Measurements from ENCODE around the gene ADTRP.

DNA sequence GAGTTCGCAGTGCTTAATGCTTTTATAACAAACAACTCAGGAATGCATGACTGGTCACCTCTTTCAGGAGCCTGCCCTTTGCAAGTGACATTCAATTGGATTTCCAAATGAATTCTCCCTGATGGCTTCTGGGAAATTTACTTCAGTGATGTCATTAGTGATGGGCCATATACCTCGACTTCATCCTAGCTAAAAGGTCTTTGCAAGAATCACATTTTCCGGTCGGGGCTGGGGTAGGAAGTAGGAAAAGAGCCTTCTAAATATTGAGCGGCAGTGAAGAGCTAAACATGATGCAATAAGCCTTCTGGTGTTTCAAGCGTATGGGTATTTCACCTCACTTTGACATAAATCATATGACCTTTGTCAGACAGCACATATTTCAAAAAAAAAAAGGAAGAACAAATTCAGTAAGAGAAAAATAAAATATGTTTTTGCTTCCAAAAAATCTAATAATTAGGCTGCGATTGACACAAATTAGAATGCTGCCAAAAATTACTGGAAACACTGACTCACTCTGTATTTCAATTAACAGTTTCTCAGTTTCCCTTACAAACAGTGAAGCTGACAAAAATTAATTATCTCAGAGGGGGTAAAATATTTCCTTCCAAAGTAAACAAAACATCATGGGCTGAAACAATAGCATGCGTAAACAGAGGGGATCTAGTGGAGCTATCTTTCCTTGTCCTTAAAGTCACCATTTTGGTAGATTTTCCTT lies 39.8 kb downstream of the ADTRP start:
- TF ChIP-seq EP300 (IDR thresholded peaks at IDR 0.05) (no peak), POLR2A (IDR thresholded peaks at IDR 0.05; ENCODE audit: low read depth) (no peak)

All from esophagus muscularis mucosa (tissue), 2 donors.